Fibroblast of lung (primary cell): ENCODE results near the gene LGALS3.
A peak's percentile ranks its signal among the peaks of the same experiment; 100 is the strongest.

Experiments
- CTCF ChIP-seq, 2 donors: IDR thresholded peaks in 1 of 2; conservative IDR thresholded peaks in 1 of 2; 1 replicate in 1 of 2; 2 replicates in 1 of 2; pipeline ENCODE4 v1.5.1; 2011 to 2012; ENCODE audit warnings: low read length in 2 of 2, control low read depth in 1 of 2, inconsistent platforms in 1 of 2, low read depth in 1 of 2, mild to moderate bottlenecking in 1 of 2
- EZH2 ChIP-seq: IDR thresholded peaks from 2 replicates; pipeline ENCODE4 v1.5.1; 2012; ENCODE audit warnings: low read length, control low read depth, mild to moderate bottlenecking; ENCODE audit errors: missing control alignments

DNA sequence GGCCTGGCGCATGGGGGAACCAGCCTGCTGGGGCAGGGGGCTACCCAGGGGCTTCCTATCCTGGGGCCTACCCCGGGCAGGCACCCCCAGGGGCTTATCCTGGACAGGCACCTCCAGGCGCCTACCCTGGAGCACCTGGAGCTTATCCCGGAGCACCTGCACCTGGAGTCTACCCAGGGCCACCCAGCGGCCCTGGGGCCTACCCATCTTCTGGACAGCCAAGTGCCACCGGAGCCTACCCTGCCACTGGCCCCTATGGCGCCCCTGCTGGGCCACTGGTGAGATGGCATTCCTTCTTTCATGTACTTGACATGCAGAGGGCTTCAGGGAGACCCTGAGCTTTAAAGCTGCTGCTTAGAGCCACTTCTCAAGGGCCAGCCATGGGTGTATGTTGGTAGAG, 9.0 kb downstream of the LGALS3 start:
- TF ChIP-seq CTCF (conservative IDR thresholded peaks at IDR 0.05 in 1 of 2, IDR thresholded peaks at IDR 0.05 in 1 of 2; ENCODE audit: low read depth in 1 of 2, low read length in 2 of 2) (peak; percentile 27 to 32), EZH2 (no peak)
